HCEC 1CT (cell line): ENCODE results near the gene TEKT3.
A peak's percentile ranks its signal among the peaks of the same experiment; 100 is the strongest.

Experiments used
- DNase-seq: peaks from one replicate; pipeline ENCODE4 v3.0.0-alpha.2; 2017

The TEKT3 gene

DNA sequence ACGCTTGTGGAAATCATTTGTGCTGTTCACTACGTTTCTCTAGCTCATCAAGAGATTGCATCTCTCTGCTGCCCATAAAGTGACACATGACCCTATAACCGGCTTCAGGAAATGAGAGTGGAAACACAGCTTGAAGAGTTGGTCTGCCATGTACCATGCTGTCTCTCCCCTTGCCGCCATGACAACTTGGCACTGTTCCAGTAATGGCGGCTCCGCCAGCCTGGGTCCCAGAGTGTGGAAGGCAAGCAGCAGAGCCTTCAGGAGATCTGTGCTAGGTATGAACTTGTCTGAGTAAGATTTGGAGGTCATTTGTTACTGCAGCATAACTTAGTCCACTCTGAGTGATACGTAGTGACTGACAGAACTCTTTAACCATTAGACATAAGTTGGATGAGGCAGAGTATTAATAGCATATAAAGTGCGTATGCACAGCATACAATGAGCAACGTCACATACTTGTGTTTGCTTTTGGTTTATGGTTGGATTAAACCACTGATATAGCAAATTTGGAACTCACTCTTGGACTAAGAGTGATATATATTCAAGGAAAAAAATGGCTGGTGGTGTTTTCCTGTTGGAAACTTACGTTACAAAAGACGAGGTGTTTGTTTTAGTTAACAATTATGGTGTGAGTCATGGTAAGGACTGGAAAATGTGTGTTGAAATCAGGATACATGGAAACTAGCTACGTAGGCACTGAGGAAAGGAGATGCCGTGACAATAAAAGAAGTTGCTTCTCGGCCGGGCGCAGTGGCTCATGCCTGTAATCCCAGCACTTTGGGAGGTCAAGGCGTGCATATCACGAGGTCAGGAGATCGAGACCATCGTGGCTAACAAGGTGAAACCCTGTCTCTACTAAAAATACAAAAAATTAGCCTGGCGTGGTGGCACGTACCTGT, 51.9 kb downstream of the TEKT3 start:
- DNase-seq: peak; percentile 83

DNA sequence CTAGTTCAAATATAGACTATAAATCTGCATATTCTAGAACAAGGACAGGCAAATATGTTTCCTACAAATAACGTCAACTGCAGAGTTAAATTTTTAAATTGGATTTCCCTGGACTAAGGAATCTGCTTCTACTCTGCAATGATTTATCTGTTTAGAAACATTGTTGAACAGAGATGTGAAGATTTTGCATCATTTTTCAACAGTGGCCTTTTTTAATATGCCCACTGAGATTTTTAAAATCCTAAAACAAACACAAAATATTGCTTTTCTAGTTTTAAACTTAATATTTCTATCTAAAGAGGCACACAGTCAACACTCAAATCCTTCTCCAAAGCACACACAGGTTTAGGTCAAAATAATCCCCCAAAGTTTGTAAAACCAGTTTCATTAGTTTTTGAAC, 52.5 kb downstream of the TEKT3 start:
- DNase-seq: no peak

DNA sequence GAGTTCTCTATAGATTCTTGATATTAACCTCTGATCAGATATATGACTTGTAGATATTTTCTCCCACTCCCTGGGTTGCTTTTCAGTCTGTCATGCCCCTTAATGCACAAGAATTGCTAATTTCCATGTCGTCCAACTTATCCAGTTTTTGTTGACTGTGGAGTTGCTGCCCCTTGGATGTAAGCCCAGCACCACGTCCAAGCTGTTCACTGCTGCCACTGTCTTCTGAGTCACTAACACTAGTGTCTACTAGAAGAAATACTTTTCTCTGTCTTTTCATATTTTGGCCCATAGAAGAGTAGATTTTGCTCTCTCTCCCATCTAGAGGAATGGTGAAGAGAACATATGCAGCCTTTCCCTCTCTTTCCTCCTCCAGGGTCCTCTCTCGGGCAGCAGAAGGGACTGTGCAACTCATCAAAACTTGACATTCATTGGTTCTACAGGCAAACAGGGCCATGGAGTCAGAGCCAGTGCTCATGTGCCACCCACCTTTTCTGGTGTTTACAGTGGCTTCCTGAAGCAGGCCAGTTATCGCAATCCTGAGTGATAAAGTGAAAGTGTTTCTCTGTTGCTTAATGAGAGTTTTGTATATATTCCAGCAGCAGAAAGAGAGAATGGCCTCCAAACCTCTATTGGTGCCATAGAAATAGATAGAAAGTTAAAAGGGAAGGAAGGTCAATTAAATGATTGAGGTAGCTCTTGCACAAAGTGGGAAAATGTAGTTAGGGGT, 53.7 kb downstream of the TEKT3 start:
- DNase-seq: no peak

DNA sequence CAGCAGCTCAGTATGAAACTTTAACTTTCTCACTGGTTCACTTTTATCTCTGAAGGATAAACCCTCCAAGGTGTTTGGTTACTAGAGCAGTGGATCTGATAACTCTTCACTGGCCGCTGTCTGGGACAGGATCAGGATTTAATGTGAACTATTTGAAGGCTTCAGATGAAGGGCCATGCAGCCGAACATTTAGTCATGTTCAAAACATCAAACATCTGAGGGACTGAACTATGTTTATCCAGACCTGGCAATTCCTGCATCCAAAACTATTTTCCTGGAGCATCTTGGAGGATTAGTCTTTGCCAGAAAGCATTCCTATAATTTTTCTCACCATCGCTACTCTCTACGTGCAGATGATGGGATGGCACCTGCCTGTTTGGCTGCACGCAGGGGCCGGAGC, 55.9 kb downstream of the TEKT3 start:
- no peak for DNase-seq

DNA sequence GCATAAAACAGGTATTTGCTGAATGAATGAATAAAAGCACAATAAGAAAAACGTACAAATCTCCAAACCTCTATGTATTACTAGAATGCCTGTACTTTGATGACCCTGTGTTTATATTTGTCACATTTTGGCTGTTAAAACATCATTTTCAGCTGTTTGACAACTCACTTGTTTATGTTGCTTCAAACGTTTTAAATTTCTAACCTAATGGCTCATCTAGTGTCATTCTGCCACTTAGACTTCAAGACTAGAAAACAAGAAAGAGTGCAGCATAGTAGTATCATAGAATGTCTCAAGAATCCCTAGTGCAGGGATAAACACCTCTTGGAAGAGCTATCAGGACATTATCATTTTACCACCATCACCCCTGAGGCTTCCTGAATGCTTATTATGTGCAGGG, 56.9 kb downstream of the TEKT3 start:
- DNase-seq: no peak

DNA sequence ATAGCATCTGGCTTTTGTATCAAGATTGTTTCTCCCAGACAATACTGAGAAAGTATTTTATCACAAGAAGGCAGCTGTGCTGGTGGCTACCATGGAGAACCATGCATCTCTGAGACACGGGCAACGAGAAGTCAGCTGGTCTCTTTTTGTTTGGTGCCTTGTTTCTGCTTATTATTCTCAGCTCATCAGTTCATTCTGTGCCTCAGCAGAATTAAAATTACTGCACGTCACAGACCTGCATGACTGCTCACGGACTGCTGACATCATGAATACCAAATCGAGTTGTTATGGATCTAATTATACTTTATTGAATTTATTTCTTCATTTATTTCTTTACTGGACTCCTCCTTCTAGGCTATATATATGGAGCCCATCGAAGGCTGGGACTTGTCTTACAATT, 57.3 kb downstream of the TEKT3 start:
- no peak for DNase-seq

DNA sequence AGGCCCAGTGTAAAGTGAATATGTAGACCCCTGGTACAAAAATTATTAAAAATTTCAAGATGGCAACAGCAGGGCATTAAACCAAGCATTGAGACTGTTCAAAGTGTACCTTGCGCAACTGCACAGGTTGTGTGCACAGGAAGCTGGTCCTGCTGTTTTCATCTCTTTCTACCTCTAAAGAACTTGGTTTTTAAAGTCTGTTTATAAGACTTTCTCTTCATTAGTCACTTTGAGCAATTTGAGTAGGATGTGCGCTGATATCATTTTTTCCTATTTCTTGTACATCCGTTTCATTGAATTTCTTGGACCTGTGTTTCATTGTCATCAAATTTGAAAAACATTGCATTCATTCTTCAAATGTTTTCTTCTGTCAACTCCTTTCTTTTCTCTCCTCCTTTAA, 59.5 kb downstream of the TEKT3 start:
- no peak for DNase-seq

DNA sequence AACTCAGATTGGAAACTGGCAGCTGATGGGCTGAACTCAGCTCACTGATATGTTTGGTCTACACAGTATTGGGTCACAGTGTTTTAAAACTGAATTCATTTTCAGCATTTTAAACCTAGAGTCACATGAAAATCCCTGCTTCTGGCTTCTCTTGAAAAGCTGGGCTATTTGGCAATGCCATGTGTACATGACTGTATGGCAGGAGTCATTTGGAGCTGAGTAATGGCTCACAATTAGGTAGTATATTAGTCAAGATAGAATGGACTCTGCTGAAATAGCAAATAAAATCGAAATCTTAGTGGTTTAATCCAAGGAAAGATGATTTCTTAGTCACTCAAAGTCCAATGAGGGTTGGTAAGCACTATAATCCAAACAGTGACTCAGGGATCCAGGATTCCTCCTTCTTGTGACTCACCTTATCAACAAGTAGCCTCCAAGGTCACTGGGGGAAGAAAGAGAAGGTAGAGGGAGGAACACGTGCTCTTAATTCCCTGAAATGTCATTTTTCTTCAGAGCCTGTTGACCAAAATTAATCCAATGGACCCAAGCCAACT, 62.4 kb downstream of the TEKT3 start:
- DNase-seq: peak; percentile 97

DNA sequence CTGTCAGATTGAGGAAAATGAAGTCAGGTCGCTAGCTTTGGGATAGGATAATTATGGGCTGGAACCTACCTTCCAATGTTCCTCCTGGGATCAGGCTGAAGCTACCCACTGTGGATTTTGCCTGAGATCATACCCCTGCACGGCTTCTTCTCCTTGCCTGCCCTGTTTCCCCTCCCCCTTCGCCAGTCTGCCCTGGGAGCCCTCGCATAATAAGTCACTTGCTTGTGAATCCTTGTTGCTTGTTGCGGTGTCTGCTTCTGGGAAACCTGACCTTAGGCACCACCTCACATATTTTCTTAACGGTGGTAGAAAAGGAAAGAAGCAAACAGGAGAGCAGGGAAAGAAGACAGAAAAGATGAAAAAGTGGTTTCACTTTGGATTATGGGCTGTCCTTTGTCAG, 63.0 kb downstream of the TEKT3 start:
- DNase-seq: no peak

DNA sequence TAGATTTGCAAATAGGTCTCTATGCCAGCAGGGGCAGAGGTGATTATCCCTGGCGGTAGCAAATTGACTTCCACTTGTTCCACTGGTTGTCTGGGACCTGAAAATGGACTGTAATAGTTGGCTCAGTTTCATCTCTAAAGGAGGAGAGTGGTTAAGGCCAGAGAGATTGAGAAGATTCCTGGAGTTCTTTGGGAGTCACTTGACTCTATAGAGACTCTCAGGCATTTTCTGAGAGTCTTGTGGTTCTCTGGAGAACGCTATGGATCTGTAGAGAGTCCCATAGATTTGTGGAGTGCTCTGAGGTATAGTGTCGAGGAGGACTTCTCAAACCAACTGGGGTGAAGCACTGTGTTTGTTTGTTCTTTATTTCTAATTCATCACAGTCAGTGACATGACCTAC, 67.4 kb downstream of the TEKT3 start:
- no peak for DNase-seq

DNA sequence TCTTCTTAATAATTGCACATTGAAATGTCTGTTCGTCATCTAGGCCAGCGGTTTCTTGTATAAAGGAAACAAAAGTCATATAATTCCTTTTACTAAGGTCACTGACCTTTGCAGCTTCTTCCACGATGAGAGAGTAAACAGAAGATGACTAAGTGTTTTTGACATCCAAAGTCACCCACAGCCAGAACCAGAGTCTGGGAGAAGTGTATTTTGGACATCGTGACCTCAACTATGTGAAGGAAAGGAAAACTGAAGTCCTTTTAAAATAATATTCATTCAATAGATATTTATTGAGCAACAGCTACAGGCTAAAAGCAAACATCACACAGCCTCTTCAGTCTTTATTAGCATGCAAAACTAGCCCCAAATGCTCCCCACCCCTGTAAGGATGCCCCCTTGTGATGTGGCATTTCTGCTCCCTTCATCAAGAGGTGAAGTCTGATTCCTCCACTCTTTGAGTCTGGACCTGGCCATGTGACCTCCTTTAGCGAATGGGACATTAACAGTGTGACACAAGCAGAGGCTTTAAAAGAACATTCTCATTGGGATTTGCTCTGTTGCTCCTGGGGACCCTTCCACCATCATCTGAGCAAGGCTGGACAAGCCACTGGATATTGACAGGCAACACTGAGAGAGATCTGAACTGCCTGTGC, 68.1 kb downstream of the TEKT3 start:
- DNase-seq: peak; percentile 99

DNA sequence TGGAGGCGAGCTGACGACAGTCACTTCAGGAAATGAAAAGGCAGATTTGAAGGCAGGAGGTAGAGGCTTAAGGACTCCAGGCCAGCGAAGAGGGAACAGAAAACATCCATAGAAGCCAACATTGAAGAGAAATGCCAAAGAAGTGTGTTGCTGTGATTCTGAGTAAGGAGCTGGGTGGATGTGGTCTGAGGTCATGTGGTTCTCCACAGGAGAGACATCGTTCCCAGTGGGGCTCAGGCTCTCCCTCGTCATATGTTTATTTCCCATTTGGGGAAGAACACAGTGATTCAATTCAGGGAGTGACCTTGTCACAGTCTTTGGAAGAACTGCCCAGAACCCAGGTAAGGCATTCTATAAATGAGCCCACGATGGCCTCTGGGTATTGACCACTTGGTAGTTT, 69.7 kb downstream of the TEKT3 start:
- peak; percentile 31 for DNase-seq

DNA sequence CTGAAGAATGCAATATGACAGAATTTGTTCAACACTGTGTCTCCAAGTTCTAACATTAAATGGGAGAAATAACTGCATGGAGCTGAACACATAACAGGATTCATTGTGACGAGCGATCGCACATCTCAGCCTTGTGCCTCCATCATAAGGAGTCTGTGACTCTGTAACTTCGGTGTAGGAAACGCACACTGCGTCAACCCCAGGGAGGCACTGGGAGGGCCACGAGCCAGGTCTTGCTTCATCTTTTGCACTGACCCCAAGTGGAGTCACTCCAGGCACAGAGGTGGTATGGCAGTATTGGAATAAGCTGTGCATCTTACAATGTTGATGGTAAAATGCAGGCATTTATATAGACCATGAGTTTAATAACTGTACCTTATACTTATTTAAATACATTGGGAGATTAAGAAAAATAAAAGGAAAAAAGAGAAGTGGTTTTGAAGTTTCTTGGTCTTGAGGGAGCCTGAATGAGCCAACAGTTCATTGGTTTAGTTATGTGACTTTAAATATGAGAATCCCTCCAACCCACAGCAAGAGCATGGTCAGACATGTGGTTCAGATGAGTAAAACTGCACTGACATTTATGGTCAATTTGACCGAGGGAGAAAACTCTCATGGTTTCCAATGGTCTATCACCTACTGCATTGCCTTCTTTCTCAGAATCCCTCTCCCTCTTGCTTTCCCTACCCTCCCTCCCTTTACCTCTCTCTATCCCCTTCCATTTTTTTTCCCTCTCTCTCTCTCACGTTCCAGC, 70.6 kb downstream of the TEKT3 start:
- DNase-seq: no peak

DNA sequence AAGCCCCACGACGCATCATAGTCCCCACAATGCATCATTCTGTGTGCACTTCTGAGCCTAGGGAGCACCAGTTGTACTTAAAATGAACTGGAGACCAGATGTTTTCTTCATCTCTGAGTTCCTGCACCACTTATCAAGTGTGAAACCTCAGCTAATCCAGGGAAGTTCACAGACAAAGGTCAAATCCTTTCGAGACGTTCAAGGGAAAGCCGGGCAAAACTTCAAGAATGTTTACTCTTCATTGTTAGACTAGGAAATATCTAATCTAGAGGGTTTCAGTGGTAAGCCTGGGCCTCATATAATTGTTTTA, 71.7 kb downstream of the TEKT3 start:
- no peak for DNase-seq

DNA sequence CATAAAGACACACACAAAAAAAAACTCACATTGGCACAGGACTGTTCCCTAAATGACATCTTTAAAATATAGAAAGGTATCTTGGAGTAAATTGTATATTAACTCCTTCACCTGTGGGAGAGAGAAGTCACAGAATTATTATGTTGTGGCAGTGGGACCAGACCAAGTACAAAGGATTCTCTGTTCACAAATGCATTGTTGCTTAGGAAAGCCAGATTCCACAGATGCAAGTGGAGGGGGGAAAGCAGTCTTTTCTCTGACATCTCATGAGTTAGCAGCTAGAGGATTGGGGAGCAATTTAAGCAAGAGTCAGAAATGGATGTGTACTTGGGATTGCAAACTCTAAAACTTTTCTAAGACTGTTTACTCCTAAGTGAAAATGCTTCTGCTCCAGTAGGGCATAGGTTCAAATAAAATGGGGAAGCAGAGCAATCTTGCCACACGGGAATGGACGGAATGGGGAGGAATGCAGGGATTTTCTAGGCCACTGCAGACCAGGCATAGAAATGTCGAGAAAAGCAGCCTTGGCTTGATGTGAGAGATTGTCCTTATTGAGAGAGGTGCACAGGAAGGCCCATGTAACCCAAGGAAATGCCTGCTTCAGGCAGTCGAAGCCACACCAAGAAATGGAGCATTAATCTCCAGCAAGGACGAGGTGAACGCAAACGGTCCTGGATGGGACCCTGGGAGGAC, 72.2 kb downstream of the TEKT3 start:
- DNase-seq: no peak

DNA sequence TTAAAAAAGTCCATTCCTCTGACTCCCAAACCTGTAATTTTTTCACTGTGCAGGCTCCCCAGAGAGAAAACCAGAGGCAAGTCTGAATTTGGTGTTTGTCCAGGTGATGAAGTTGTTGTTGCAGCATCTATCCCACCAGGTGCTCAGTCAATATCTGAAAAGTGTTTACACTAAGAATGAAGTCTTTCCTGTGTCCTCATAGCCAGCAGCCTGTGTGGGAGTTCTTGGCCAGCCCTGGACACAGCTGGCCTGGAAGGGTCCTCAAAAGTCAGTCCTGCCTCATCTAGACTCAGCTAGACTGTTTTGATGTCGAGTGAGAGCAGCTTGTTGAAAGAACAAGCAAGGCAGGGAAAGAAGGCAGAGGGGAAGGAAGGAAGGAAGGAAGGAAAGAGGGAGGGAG, 72.9 kb downstream of the TEKT3 start:
- no peak for DNase-seq

DNA sequence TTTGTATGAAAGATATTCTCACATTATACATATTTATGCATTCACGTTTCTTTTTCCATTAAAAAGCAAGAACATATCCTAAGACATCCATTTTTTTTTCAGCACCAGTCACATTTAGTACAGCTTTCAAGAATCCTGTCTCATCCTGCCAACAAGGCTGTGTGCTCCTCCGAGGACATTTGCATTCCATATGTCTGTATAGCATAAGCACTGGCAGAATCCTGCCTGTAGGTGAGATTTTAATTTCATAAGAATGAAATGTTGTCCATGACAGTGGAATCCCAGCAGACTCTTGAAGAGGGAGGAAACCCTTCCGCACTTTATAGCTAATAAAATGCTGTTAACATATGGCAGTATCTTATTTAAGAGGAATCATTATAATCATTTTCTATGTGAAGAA, 73.4 kb downstream of the TEKT3 start:
- DNase-seq: no peak

DNA sequence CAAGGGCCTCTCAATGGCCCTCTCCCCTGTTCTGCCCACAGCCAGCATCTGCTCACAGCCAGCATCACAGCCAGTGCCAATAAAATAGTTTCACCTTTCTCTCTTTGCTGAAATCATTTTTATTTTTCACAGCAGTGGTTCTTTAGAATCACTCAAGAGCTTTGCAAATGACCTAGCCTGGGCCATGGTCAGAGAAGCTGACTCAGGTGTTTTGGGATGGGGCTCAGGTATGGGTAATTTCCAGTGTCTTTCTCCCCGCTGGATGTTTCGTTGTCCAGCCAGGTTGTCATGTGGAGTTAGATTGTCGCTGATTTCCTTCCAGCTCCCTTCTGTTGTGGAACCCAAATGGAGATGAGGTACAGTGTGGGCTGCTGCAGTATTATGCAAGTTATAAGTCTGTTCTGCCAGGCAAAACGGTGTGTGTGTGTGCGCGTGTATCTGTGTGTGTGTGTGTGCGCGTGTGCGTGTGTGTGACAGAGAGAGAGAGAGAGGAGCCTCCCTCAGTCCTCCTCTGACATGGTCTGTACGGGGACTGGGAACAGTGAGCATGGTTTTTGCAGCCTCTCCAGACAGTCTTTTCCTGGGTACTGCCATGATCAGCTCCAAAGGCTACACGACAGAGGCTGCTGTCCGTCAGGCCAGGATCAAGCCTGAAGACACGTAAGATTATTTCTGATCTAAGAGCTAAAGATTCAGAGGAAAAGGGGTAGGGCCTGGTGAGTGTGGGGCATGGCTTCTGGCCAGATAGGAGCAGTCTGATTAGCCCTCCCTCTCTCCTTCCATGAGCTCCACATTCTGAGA, 74.9 kb downstream of the TEKT3 start:
- DNase-seq: no peak

DNA sequence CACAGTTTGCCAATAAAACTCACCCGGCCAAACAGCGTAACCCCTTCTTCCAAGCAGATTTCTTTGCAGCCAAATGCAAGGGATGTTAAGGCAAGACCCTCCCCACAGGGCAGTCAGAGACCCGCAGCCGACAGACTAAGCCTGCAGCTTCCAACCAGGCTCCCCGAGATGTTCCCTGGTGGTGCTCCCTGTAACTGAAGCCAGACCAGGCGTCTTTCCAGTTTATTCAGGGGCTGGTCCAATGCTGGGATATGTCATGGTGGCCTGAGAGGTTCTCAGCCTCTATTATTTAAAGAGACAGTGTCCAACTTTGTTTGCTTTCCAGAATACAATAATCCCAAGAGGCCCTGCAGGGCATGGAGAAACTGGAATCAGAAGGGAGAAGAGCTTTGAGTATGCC, 76.3 kb downstream of the TEKT3 start, which contains the start of gene PMP22:
Gene PMP22 (minus strand): TSS at position 196 of the 400 bp plus-strand sequence. CDS start 4,599 bp downstream, outside the sequence.
- DNase-seq: peak; percentile 42

DNA sequence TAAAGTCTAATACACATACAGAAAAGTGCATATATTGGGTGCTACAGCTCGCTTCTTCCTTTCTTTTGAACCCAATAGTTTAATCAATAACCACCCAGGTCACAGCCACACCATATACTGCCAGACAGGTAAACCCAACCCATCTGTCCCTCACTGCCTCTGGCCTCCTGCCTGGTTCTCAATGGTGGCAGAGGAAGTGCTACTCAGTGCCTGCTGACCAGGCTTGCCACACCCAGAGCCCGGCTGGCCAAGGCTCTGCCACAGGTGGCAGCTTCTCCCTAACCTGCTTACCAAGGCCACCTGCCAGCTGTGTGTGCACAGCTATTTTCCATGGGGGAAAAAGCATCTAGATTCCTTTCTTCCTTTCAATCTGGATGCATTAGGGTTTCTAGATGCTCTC, 76.9 kb downstream of the TEKT3 start:
- DNase-seq: no peak

DNA sequence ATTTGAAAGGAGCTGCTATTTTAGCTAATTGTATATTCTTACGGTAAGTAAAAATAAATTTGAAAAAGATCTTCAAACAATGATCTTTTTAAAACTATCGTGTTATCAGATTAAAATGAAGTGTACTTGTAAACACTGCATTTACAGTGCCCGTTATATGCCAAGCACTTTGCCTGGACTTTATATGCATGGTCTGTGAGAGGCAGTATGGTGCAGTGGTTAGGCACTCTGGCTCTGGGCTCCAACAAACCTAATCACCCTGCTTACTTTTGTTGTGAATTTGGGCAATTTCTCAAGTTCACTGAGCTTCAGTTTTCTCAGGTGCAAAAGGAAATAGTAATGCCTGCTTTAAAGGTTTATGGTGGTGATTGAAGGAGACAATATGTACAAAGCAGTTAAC, 77.7 kb downstream of the TEKT3 start:
- DNase-seq: no peak
